MM.1S (cell line): ENCODE results near the gene MASP1.

ENCODE experiments used
- DNase-seq: peaks from one replicate; pipeline ENCODE4 v3.0.0-alpha.2; 2015
- H2AFZ ChIP-seq: fragments of 300-600 bp; sonication (generic); 2 replicates; pipeline ENCODE4 v1.6.0; 2016; ENCODE audit warnings: antibody characterized with exemption, low read length
- H3F3A ChIP-seq: fragments of 300-600 bp; sonication (generic); 2 replicates; pipeline ENCODE4 v1.6.1; 2016; ENCODE audit warnings: mild to moderate bottlenecking, antibody characterized with exemption, low read length, moderate library complexity, mixed read lengths; ENCODE audit not compliant: insufficient read depth
- H3K27ac ChIP-seq: fragments of 300-600 bp; sonication (generic); 2 replicates; pipeline ENCODE4 v1.5.1; 2016; ENCODE audit warnings: mild to moderate bottlenecking, low read length
- H3K27me3 ChIP-seq: fragments of 300-600 bp; sonication (generic); replicated peaks from 2 replicates; pipeline ENCODE4 v1.6.0; 2016; ENCODE audit warnings: low read length; ENCODE audit not compliant: insufficient read depth
- H3K36me3 ChIP-seq: fragments of 300-600 bp; sonication (generic); replicated peaks from 2 replicates; pipeline ENCODE4 v1.6.1; 2016; ENCODE audit warnings: mild to moderate bottlenecking, low read length, mixed read lengths; ENCODE audit not compliant: insufficient read depth
- H3K4me1 ChIP-seq: fragments of 300-600 bp; sonication (generic); 2 replicates; pipeline ENCODE4 v1.6.1; 2016; ENCODE audit warnings: low read length, mixed read lengths
- H3K4me2 ChIP-seq: fragments of 300-600 bp; sonication (generic); 2 replicates; pipeline ENCODE4 v1.6.0; 2016; ENCODE audit warnings: low read depth, low read length
- H3K4me3 ChIP-seq: fragments of 300-600 bp; sonication (generic); 2 replicates; pipeline ENCODE4 v1.5.1; 2016; ENCODE audit warnings: low read length, mixed read lengths
- H3K79me2 ChIP-seq: fragments of 300-600 bp; sonication (generic); 2 replicates; pipeline ENCODE4 v1.6.1; 2016; ENCODE audit warnings: mixed run types, low read length, mixed read lengths
- H3K9ac ChIP-seq: fragments of 300-600 bp; sonication (generic); 2 replicates; pipeline ENCODE4 v1.6.1; 2016; ENCODE audit warnings: low read length, mixed read lengths
- H3K9me2 ChIP-seq: fragments of 300-600 bp; sonication (generic); replicated peaks from 2 replicates; pipeline ENCODE4 v1.6.1; 2016; ENCODE audit warnings: mild to moderate bottlenecking, low read length, mixed read lengths; ENCODE audit not compliant: insufficient read depth
- H3K9me3 ChIP-seq: fragments of 300-600 bp; sonication (generic); replicated peaks from 2 replicates; pipeline ENCODE4 v1.6.1; 2016; ENCODE audit warnings: mild to moderate bottlenecking, low read length, mixed read lengths; ENCODE audit not compliant: insufficient read depth
- H4K20me1 ChIP-seq: fragments of 300-600 bp; sonication (generic); 2 replicates; pipeline ENCODE4 v1.6.1; 2016; ENCODE audit warnings: mild to moderate bottlenecking, low read length, moderate library complexity, mixed read lengths; ENCODE audit not compliant: insufficient read depth
- EZH2 ChIP-seq: fragments of 300-600 bp; sonication (generic); optimal IDR thresholded peaks from 2 replicates; pipeline ENCODE3; 2017; ENCODE audit warnings: low read depth, mild to moderate bottlenecking, antibody characterized with exemption, low read length, mixed read lengths
- EZH2phosphoT487 ChIP-seq: fragments of 300-600 bp; sonication (generic); IDR thresholded peaks from 2 replicates; pipeline ENCODE4 v1.6.1; 2018; ENCODE audit warnings: antibody characterized with exemption, low read length
- TF ChIP-seq, protein P1 (sequence below): fragments of 300-600 bp; sonication (generic); IDR thresholded peaks from 2 replicates; pipeline ENCODE4 v1.5.1; 2016; ENCODE audit warnings: antibody characterized with exemption, low read length, mixed read lengths

The MASP1 gene

DNA sequence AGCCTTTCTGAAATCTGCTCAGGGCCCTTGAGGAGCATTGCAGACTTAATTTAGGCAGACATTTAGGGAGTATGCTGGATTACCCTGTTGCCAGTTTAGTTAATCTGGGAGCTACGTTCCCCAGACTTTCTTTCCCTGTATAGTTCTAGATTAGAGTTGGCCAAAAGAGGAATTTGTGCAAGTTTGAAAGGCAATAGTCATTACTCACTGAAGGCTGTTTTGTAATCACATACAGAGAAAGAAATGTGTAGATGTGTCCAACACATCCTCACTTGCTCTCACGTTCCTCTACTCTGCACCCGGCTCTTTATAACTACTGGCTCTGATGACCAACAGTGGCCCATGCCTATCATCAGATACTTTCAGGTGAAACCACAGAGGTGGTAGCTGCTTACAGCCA is 24.2 kb downstream of the MASP1 start:
- Histone ChIP-seq H3K9ac (no peak overlapping the region), H3K27me3 (no peaks in the 10 kb centered on the region), H3K79me2 (no peaks in the 10 kb centered on the region), H3K27ac (no peak overlapping the region), H2AFZ (no peak overlapping the region), H3K4me2 (no peak overlapping the region), H4K20me1 (no peaks in the 10 kb centered on the region), H3K9me3 (no peaks in the 10 kb centered on the region), H3K4me3 (no peak overlapping the region), H3K36me3 (no peaks in the 10 kb centered on the region), H3K4me1 (no peaks in the 10 kb centered on the region), H3F3A (no peaks in the 10 kb centered on the region), H3K9me2 (no peaks in the 10 kb centered on the region)
- TF ChIP-seq EZH2phosphoT487 (no peak), EZH2 (no peak)
- TF ChIP-seq, protein P1, sequence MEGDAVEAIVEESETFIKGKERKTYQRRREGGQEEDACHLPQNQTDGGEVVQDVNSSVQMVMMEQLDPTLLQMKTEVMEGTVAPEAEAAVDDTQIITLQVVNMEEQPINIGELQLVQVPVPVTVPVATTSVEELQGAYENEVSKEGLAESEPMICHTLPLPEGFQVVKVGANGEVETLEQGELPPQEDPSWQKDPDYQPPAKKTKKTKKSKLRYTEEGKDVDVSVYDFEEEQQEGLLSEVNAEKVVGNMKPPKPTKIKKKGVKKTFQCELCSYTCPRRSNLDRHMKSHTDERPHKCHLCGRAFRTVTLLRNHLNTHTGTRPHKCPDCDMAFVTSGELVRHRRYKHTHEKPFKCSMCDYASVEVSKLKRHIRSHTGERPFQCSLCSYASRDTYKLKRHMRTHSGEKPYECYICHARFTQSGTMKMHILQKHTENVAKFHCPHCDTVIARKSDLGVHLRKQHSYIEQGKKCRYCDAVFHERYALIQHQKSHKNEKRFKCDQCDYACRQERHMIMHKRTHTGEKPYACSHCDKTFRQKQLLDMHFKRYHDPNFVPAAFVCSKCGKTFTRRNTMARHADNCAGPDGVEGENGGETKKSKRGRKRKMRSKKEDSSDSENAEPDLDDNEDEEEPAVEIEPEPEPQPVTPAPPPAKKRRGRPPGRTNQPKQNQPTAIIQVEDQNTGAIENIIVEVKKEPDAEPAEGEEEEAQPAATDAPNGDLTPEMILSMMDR: no peak
- DNase-seq: no peak

DNA sequence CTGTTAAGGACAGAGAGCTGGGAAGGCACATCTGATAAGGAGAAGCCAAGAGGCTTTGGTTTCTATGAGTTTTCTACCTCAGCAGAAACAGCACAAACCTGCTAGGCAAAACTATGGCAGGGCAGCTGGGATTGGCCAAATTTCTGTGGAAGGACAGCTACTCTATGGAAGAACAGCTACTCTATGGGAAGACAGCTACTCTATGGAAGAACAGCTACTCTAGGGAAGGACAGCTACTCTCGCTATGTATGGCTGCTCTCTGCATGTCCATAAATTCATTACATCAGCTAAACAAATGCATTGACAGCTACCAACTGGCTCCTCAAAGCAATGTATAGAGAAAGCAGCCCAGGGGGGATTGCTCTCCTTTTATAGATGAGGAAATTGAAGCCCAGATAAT is 24.8 kb downstream of the MASP1 start:
- Histone ChIP-seq H3F3A (no peaks in the 10 kb centered on the region), H3K79me2 (no peaks in the 10 kb centered on the region), H3K27me3 (no peaks in the 10 kb centered on the region), H3K9ac (no peak overlapping the region), H3K9me2 (no peaks in the 10 kb centered on the region), H3K27ac (no peak overlapping the region), H2AFZ (no peak overlapping the region), H4K20me1 (no peaks in the 10 kb centered on the region), H3K4me2 (no peak overlapping the region), H3K4me1 (no peaks in the 10 kb centered on the region), H3K36me3 (no peaks in the 10 kb centered on the region), H3K4me3 (no peak overlapping the region), H3K9me3 (no peaks in the 10 kb centered on the region)
- DNase-seq: no peak
- TF ChIP-seq EZH2phosphoT487 (no peak), EZH2 (no peak)

DNA sequence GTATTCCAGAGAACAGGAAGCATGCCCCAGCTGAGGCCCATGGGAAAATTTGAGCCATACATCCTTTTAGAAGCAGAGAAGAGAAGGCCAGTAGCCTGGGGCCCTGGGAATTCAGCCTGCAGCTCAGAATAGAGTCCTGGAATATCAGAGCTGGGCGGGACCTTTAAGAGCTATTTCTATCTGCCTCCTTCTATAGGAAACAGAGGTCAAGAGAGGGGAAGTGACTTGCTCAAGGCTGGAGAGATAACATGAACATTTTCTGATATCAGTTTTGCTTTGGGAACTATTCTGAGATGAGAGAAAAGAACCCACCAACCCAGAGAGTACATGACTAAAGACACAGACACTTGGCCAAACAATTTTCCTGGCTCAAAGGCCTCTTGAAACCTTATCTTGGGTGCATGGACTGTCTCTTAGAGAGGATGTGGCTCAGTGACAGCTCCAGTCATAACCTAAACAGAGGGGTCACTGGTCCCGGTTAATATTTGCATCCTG is 26.0 kb downstream of the MASP1 start:
- no peak overlapping the region for H2AFZ ChIP-seq
- no peaks in the 10 kb centered on the region for H3K9me3 ChIP-seq
- no peaks in the 10 kb centered on the region for H4K20me1 ChIP-seq
- H3K4me2 ChIP-seq: no peak overlapping the region
- no peaks in the 10 kb centered on the region for H3K79me2 ChIP-seq
- DNase-seq: no peak
- H3K27me3 ChIP-seq: no peaks in the 10 kb centered on the region
- H3K27ac ChIP-seq: no peak overlapping the region
- H3F3A ChIP-seq: no peaks in the 10 kb centered on the region
- no peak overlapping the region for H3K9ac ChIP-seq
- no peak overlapping the region for H3K4me3 ChIP-seq
- no peaks in the 10 kb centered on the region for H3K9me2 ChIP-seq
- no peaks in the 10 kb centered on the region for H3K36me3 ChIP-seq
- TF ChIP-seq EZH2 (no peak), EZH2phosphoT487 (no peak)
- TF ChIP-seq, protein P1: no peak
- H3K4me1 ChIP-seq: no peaks in the 10 kb centered on the region

DNA sequence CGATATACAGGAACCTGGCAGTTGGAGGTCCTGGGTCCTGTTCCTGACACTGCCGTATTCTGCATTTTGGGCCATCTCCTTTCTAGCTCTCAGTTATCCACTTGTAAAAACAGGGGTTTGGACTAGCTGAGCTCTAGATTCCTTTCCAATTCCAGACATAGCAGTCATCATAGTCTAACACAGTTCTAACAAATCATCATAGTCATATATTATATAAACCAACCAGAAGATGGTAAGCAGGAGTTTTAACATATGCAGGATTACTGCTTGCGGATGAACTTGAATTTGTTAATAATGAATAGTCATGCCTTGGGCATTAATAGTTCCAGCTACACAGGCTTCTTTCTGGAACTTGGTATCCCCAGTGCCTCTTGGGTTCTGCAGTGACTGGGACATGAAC is 26.6 kb downstream of the MASP1 start:
- no peaks in the 10 kb centered on the region for H4K20me1 ChIP-seq
- no peaks in the 10 kb centered on the region for H3K79me2 ChIP-seq
- no peak overlapping the region for H3K4me3 ChIP-seq
- H3K4me2 ChIP-seq: no peak overlapping the region
- H3K9me2 ChIP-seq: no peaks in the 10 kb centered on the region
- no peak for DNase-seq
- TF ChIP-seq EZH2: no peak
- TF ChIP-seq, protein P1: no peak
- TF ChIP-seq EZH2phosphoT487: no peak
- H3K27me3 ChIP-seq: no peaks in the 10 kb centered on the region
- H3K36me3 ChIP-seq: no peaks in the 10 kb centered on the region
- no peaks in the 10 kb centered on the region for H3K4me1 ChIP-seq
- no peaks in the 10 kb centered on the region for H3K9me3 ChIP-seq
- no peak overlapping the region for H2AFZ ChIP-seq
- H3F3A ChIP-seq: no peaks in the 10 kb centered on the region
- no peak overlapping the region for H3K27ac ChIP-seq
- no peak overlapping the region for H3K9ac ChIP-seq
